K562 (cell line): ENCODE results near the gene PINK1. TPM values are rescaled to one million over a fixed set of nuclear protein-coding genes. Genes with fewer than 3 reads are reported as not detected.
A peak's percentile ranks its signal among the peaks of the same experiment; 100 is the strongest.

Source experiments
- ARNT ChIP-seq, 2 experiments: fragments of 450-650 bp; IDR thresholded peaks; 2 replicates each; pipeline ENCODE4 v1.6.1; 2016; ENCODE audit warnings: mild to moderate bottlenecking in 1 of 2
- BACH1 ChIP-seq: fragments of 200-800 bp; sonication (Bioruptor generic); IDR thresholded peaks from 2 replicates; pipeline ENCODE4 v1.6.1; 2016; ENCODE audit warnings: missing genetic modification characterization, missing compliant biosample characterization
- CREB1 ChIP-seq, 2 experiments: sonication (generic) in 1 of 2; formaldehyde crosslinking in 1 of 2; IDR thresholded peaks; 2 replicates each; pipeline versions ENCODE4 v1.6.1 to v1.8.0; 2012 to 2022; ENCODE audit warnings: inconsistent platforms in 1 of 2, mild to moderate bottlenecking in 1 of 2, missing genetic modification reagents in 1 of 2, moderate library complexity in 1 of 2
- JUNB ChIP-seq: fragments of 450-650 bp; formaldehyde crosslinking; conservative IDR thresholded peaks from 2 replicates; pipeline ENCODE4 v1.4.0; 2020; ENCODE audit warnings: mild to moderate bottlenecking
- KDM4B ChIP-seq, 2 experiments: fragments of 450-650 bp in 1 of 2; sonication (generic) in 1 of 2; IDR thresholded peaks; 2 replicates each; pipeline ENCODE4 v1.6.1; 2016 to 2017; ENCODE audit warnings: borderline replicate concordance in 2 of 2, antibody characterized with exemption in 1 of 2, low read depth in 1 of 2, mild to moderate bottlenecking in 1 of 2
- MEF2A ChIP-seq: IDR thresholded peaks from 2 replicates; pipeline ENCODE4 v1.6.1; 2011; ENCODE audit warnings: low read depth, mild to moderate bottlenecking, low read length, moderate library complexity; ENCODE audit not compliant: control insufficient read depth
- PYGO2 ChIP-seq: fragments of 450-650 bp; IDR thresholded peaks from 2 replicates; pipeline ENCODE4 v1.6.1; 2016; ENCODE audit warnings: mild to moderate bottlenecking, missing genetic modification characterization, moderate library complexity, missing compliant biosample characterization
- ZBED1 ChIP-seq: IDR thresholded peaks from 2 replicates; pipeline ENCODE4 v1.6.1; 2014
- ZNF174 ChIP-seq: fragments of 250-450 bp; sonication (Bioruptor Pico); IDR thresholded peaks from 2 replicates; pipeline ENCODE4 v1.4.0; 2020; ENCODE audit warnings: mild to moderate bottlenecking
- polyA plus RNA-seq, 8 experiments: library from polyadenylated mRNA; depleted of rRNA in 4 of 8; stranded (reverse) in 5 of 8; unstranded in 3 of 8; fragments of >200 nt; fragmentation: Nextera tagmentation in 2 of 8; fragmentation: Illumina TruSeq in 1 of 8; extraction: Ambion mirVana in 2 of 8; extraction: Trizol in 1 of 8; gene quantifications; 2 replicates each; pipeline versions ENCODE4 v1.2.1 to v1.2.3, GENCODE V29; 2011 to 2014; ENCODE audit warnings: inconsistent platforms in 1 of 8, missing spikeins in 1 of 8
- total RNA-seq, 7 experiments: library from RNA; depleted of rRNA in 6 of 7; stranded (reverse); fragments of >200 nt in 6 of 7; fragmentation: Illumina TruSeq in 2 of 7; extraction: Trizol in 2 of 7; gene quantifications; 2 replicates each; pipeline versions ENCODE4 v1.2.1 to v1.2.3, GENCODE V29; 2011 to 2021; ENCODE audit warnings: low replicate concordance in 1 of 7
- TF ChIP-seq, protein P1 (sequence below), 2 experiments: fragments of 450-650 bp; IDR thresholded peaks; 2 replicates each; pipeline ENCODE4 v1.6.1; 2016; ENCODE audit warnings: mild to moderate bottlenecking in 2 of 2, borderline replicate concordance in 1 of 2, low read depth in 1 of 2, moderate library complexity in 1 of 2
- TF ChIP-seq, protein P2 (sequence below), 2 experiments: fragments of 450-650 bp; IDR thresholded peaks; 2 replicates each; pipeline ENCODE4 v1.6.1; 2018; ENCODE audit warnings: mild to moderate bottlenecking in 2 of 2, low read depth in 1 of 2; ENCODE audit not compliant: partially characterized antibody in 2 of 2
- TF ChIP-seq, protein P3 (sequence below): fragments of 450-650 bp; formaldehyde crosslinking; IDR thresholded peaks from 2 replicates; pipeline ENCODE4 v1.4.0; 2022; ENCODE audit warnings: mild to moderate bottlenecking, moderate library complexity

The PINK1 gene
- total and polyA plus RNA-seq, 9 of the 15 experiments (the other 6 are each of a cell fraction or from before 2014, with no cell fraction given), result 1.5 to 11.3 (median 6.8) TPM

DNA sequence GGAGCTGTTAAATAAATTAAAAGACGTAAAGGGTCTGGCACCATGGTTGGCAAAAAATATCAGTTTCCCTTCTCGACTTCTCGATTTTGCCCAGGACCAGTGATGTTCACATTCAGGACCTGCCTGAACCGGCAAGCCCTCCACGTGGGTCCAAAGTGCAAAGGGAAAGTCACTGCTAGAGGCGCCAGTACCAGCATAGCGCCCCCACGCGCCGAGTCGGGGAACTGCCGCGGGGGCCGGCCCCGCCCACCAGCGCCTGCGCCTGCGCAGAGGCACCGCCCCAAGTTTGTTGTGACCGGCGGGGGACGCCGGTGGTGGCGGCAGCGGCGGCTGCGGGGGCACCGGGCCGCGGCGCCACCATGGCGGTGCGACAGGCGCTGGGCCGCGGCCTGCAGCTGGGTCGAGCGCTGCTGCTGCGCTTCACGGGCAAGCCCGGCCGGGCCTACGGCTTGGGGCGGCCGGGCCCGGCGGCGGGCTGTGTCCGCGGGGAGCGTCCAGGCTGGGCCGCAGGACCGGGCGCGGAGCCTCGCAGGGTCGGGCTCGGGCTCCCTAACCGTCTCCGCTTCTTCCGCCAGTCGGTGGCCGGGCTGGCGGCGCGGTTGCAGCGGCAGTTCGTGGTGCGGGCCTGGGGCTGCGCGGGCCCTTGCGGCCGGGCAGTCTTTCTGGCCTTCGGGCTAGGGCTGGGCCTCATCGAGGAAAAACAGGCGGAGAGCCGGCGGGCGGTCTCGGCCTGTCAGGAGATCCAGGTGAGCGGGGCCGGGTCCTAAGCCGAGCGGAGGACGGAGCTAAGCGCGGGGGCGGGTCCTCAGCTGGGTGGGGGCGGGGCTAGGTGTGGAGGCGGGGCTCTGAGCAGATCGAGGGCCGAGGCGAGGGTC lies at the start of gene PINK1 (continued):
- TF ChIP-seq, protein P1, sequence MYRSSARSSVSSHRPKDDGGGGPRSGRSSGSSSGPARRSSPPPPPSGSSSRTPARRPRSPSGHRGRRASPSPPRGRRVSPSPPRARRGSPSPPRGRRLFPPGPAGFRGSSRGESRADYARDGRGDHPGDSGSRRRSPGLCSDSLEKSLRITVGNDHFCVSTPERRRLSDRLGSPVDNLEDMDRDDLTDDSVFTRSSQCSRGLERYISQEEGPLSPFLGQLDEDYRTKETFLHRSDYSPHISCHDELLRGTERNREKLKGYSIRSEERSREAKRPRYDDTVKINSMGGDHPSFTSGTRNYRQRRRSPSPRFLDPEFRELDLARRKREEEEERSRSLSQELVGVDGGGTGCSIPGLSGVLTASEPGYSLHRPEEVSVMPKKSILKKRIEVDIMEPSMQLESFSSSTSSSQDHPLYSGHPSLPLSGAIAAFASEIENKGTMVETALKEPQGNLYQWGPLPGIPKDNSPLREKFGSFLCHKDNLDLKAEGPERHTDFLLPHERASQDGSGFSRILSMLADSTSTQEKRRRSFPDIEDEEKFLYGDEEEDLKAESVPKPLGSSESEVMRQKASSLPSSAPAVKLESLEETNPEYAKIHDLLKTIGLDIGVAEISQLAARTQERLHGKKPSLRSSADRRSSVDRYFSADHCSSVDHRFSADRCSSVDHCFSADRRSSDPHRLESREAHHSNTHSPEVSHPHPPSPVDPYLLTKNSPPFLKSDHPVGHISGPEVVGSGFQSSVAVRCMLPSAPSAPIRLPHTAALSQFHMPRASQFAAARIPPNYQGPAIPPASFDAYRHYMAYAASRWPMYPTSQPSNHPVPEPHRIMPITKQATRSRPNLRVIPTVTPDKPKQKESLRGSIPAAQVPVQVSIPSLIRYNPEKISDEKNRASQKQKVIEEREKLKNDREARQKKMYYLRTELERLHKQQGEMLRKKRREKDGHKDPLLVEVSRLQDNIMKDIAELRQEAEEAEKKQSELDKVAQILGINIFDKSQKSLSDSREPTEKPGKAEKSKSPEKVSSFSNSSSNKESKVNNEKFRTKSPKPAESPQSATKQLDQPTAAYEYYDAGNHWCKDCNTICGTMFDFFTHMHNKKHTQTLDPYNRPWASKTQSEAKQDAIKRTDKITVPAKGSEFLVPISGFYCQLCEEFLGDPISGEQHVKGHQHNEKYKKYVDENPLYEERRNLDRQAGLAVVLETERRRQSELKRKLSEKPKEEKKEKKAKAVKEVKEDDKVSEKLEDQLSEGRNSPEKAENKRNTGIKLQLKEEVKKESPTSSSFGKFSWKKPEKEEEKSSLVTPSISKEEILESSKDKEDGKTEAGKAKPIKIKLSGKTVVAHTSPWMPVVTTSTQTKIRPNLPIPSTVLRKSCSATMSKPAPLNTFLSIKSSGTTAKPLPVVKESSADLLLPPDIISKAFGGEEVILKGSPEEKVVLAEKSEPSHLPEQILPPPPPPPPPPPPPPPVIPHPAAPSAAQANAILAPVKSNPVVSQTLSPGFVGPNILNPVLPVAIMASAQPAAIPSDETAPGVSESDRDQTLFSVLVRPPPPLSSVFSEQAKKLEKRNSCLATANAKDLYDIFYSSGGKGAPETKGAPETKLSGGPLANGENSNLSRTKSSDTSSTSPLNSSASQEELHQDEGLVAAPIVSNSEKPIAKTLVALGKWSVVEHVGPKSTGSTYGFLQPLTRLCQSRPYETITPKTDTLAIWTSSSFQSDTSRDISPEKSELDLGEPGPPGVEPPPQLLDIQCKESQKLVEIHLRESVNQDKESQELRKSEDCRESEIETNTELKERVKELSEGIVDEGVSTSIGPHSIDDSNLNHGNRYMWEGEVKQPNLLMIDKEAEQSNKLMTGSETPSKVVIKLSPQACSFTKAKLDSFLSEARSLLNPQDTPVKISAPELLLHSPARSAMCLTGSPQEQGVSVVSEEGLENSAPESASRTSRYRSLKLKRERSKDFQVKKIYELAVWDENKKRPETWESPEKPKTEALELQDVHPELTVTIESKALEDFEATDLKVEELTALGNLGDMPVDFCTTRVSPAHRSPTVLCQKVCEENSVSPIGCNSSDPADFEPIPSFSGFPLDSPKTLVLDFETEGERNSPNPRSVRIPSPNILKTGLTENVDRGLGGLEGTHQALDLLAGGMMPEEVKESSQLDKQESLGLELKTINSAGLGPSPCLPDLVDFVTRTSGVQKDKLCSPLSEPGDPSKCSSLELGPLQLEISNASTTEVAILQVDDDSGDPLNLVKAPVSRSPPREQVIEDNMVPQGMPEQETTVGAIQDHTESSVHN (IDR thresholded peaks at IDR 0.05; ENCODE audit: borderline replicate concordance in 1 of 2, low read depth in 1 of 2), result no peak
- TF ChIP-seq MEF2A (no peak), BACH1 (no peak), ZBED1 (no peak), ARNT (IDR thresholded peaks at IDR 0.05) (no peak), ZNF174 (CRISPR knock-in tag) (no peak), JUNB (no peak), PYGO2 (tag) (no peak), KDM4B (IDR thresholded peaks at IDR 0.05; ENCODE audit: borderline replicate concordance in 2 of 2, low read depth in 1 of 2) (0 out of 4 replicates have a peak, but pooled peaks of 1 of the 2 experiments have one; percentile 67), CREB1 (IDR thresholded peaks at IDR 0.05) (peak; percentile 34; the same call in 1 of the 2 replicates), CREB1 (CRISPR knock-in tag; IDR thresholded peaks at IDR 0.05) (peak; percentile 48; the same call in 1 of the 2 replicates)
- TF ChIP-seq, protein P2, sequence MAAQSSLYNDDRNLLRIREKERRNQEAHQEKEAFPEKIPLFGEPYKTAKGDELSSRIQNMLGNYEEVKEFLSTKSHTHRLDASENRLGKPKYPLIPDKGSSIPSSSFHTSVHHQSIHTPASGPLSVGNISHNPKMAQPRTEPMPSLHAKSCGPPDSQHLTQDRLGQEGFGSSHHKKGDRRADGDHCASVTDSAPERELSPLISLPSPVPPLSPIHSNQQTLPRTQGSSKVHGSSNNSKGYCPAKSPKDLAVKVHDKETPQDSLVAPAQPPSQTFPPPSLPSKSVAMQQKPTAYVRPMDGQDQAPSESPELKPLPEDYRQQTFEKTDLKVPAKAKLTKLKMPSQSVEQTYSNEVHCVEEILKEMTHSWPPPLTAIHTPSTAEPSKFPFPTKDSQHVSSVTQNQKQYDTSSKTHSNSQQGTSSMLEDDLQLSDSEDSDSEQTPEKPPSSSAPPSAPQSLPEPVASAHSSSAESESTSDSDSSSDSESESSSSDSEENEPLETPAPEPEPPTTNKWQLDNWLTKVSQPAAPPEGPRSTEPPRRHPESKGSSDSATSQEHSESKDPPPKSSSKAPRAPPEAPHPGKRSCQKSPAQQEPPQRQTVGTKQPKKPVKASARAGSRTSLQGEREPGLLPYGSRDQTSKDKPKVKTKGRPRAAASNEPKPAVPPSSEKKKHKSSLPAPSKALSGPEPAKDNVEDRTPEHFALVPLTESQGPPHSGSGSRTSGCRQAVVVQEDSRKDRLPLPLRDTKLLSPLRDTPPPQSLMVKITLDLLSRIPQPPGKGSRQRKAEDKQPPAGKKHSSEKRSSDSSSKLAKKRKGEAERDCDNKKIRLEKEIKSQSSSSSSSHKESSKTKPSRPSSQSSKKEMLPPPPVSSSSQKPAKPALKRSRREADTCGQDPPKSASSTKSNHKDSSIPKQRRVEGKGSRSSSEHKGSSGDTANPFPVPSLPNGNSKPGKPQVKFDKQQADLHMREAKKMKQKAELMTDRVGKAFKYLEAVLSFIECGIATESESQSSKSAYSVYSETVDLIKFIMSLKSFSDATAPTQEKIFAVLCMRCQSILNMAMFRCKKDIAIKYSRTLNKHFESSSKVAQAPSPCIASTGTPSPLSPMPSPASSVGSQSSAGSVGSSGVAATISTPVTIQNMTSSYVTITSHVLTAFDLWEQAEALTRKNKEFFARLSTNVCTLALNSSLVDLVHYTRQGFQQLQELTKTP (IDR thresholded peaks at IDR 0.05; ENCODE audit: low read depth in 1 of 2, partially characterized antibody in 2 of 2), result peak in 1 of 2 experiments; percentile 89
- TF ChIP-seq, protein P3, sequence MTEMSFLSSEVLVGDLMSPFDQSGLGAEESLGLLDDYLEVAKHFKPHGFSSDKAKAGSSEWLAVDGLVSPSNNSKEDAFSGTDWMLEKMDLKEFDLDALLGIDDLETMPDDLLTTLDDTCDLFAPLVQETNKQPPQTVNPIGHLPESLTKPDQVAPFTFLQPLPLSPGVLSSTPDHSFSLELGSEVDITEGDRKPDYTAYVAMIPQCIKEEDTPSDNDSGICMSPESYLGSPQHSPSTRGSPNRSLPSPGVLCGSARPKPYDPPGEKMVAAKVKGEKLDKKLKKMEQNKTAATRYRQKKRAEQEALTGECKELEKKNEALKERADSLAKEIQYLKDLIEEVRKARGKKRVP (CRISPR knock-in tag), result no peak
